Measurements from ENCODE around the gene YPEL1.

GRCh38 chr22:21685164-21685513 lies 50.5 kb downstream of the YPEL1 start:
- TF ChIP-seq, protein P1, sequence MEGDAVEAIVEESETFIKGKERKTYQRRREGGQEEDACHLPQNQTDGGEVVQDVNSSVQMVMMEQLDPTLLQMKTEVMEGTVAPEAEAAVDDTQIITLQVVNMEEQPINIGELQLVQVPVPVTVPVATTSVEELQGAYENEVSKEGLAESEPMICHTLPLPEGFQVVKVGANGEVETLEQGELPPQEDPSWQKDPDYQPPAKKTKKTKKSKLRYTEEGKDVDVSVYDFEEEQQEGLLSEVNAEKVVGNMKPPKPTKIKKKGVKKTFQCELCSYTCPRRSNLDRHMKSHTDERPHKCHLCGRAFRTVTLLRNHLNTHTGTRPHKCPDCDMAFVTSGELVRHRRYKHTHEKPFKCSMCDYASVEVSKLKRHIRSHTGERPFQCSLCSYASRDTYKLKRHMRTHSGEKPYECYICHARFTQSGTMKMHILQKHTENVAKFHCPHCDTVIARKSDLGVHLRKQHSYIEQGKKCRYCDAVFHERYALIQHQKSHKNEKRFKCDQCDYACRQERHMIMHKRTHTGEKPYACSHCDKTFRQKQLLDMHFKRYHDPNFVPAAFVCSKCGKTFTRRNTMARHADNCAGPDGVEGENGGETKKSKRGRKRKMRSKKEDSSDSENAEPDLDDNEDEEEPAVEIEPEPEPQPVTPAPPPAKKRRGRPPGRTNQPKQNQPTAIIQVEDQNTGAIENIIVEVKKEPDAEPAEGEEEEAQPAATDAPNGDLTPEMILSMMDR (conservative IDR thresholded peaks at IDR 0.05 in 1 of 2, IDR thresholded peaks at IDR 0.05 in 1 of 2; ENCODE audit: low read depth in 1 of 2, low read length in 2 of 2), result no peak
- no peak for TF ChIP-seq EZH2 (IDR thresholded peaks at IDR 0.05; ENCODE audit: low read length, missing control alignments)

Data from fibroblast of lung (primary cell).